T-helper 9 cell (primary cell): Measurements from ENCODE around the gene CCDC102B.
"Not testable (repeated sequence)": the region's sequence is repeated elsewhere in the genome, so short reads cannot be mapped to it uniquely, and the experiment has no call there.

ENCODE experiments used
- DNase-seq: peaks from one replicate; pipeline ENCODE4 v3.0.0-alpha.2; 2020

CCDC102B gene

DNA sequence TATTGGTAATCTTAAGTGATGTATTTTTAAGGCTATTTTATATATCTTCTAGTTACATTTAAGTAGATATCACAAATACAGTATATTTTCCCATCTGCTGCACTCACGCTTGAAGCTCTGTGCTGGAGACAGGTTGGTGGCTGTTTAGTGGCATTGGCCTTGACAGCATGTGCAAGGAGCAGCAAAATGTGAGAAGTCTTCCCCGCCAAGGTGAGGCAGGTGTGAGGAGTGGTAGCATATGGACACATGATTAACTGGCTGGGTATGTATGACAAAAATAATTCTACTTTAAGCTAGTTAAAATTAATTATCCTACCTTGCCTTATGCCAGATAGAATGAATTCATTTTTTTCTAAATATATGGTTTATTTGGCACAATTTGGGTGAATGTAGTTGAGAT, 117.2 kb downstream of the CCDC102B start:
- DNase-seq: no peak

DNA sequence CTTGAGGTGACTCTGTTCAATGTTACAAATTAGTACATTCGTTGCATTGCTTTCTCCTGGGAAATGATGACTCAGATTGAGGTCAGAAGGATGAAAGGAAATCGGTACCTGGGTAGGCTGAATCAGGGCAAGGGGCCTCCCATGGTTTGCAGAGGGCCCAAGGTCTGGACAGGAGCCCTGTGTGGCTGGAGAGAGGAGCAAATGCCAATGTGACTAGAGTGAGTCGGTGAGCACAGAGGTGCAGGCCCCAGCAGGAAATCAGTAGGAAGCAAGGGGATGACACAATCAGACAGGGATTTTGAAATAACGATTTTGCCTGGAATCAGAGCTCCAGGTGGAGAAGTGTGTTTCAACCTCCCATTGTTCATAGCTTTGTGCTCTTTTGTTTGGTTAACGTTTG, 118.9 kb downstream of the CCDC102B start:
- DNase-seq: no peak

DNA sequence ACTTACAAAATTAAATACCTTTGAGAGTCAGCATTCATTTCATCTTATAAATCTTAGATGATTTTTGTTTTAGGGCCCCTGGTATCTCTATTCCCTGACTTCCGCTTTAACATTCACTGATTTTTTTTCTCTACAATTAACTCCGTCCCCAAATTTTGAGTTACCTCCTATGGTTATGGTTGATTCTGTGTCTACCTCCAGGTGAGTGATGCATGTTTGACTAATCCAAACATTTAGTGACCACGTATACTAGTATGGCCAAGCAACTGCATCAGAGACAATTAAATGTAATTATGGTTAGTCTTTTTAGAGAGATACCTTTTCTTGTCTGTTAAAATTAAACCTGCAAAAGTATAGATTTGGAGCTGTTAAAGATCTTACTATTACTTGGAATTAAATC, 120.3 kb downstream of the CCDC102B start:
- DNase-seq: no peak

DNA sequence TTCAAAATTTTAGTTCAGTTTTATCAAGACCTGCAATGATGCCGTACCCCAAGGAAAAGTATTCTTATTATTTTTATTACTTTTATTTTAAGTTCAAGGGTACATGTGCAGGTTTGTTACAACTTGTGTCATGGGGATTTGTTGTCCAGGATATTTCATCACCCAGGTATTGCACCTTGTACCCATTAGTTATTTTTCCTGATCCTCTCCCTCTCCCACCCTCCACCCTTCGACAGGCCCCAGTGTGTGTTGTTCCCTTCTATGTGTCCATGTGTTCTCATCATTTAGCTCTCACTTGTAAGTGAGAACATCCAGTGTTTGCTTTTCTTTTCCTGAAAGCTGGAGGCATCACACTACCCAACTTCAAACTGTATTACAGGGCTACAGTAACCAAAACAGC, 122.0 kb downstream of the CCDC102B start:
- no peak for DNase-seq

DNA sequence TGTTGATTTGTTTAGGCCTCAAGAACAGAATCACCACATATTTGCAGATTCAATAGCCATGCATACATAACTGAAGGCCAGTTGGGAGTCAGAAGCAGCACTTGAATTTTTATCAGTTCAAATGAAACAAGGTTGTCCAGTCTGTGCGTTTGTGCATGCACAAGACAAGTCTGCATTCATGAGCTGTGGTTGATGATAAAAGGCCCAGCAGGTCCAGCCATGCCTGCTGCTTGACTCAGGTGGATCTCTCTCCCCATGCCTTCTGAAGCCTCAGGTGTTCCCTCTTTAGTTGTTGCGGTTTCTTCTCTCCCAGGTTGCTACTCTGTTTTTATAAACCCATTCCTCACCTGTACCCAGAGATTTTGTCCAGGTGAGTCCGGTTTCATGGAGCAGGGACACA, 124.5 kb downstream of the CCDC102B start:
- no peak for DNase-seq

DNA sequence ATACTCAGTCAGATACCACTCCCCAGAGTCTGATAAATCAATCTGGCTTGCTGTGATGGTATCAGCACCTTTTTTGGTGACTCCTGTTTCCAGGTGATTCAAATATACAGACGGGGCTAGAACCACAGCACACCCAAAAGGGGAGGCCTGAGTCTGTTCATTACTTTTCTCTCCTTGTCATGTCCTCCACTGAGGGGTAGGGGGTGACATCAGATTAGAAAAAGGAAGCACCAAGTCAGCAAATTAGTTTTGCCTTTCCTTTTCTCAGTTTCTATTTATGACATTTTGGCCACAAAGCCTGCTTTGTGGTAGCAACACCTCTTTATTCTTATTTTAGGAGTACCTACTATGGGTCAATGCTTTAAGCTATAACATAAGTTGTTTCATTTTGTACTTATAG, 127.4 kb downstream of the CCDC102B start:
- no peak for DNase-seq

DNA sequence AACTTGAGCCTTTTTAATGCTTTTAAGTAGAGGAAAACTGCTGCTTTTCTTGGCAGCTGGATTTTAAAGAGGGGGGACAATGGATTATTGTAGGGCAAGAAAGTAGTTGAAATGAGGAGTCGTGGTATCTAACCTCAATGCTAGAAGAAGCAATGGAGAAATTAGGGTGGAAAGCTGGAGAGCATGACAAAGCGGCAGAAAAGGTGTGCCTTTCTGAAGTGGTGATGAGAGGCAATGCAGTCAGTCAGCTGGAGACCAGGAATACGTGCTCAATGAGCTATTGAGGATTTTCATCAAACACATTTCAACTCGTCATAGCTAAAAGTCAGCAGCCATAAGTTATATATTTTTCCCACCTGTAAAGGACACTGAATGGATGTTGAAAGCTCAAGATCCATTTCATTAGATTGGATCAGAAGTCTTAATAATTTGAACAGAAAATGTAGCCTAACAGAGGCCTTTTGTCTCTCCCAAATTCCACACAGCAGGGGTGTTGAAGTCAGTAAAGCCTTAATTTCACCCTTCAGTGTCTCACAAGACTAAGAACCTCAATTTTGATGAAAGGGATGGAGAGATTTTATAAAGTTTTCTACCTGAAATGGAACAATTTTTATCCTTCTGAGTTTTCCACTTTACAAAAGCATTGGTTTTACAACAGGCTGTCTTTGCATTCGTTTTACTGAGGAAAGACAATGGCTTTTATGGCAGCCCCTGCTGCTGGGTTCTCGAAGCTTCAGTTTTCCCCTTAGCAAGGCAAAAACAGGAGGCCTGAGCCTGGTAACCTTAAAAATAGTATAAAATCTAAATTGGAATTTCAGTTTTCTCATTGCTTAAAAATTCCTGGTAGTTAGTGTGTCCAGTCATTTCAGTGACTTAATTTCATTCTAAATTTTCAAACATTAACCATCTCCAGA, 131.1 kb downstream of the CCDC102B start:
- no peak for DNase-seq

DNA sequence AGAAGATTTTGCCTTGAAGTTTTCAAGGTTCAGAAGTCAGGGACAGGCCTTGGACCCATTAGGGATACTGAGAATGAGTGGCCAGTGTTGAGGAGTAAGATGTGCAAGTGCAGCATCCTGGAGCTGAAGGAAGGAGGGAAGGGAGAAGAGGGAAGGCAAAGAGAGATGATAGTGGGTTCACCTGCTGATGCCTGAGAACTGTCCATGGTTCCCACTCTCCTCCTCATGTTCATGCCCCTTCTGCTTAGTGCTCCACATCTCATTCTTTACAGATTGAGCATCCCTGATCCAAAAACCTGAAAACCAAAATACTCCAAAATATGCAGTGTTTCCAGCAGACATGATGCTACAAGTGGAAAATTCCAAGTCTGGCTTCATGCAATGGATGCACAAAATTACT, 137.8 kb downstream of the CCDC102B start:
- no peak for DNase-seq

DNA sequence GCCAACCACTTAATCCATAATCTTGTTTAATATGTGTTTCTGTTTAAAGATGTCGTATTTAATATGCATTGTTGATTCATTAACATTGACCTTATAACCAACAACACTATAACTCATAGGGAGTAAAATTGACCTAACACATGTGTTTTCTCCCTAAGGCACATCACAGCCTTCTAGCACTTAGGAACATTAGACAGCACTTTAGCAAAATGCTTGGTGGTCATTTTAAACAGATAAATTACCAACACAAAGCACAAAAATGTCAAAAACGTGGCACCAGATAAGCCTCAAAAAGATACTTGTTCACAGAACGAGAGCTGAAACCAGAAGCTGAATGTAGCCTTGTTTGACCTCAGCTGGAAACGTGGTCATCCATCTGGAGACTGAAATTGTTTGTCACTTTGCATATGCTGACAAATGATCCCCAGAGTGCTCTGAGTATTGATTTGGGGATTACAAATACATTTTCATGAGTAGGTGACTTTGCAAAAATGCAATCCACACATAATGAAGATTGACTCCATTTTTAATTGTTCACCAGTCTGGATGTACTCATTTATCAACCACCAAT, 139.2 kb downstream of the CCDC102B start:
- no peak for DNase-seq

DNA sequence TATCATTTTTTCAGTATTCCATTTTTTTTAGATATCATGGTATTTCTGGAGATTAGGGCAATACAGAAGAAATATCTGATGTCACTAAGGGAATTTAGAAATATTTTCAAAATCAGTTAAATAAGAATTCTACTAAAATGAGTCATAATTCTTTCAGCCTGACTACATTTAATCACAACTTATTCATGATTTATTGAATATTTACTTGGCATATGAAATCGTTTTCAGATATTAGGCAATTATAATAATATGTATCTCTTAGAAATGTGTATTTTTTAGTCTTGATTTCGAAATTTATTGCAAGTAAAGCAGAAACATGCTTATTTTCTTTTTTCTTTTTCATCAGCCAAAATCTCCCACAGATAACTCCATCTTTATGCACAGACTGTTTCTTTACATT, 142.2 kb downstream of the CCDC102B start:
- DNase-seq: no peak

DNA sequence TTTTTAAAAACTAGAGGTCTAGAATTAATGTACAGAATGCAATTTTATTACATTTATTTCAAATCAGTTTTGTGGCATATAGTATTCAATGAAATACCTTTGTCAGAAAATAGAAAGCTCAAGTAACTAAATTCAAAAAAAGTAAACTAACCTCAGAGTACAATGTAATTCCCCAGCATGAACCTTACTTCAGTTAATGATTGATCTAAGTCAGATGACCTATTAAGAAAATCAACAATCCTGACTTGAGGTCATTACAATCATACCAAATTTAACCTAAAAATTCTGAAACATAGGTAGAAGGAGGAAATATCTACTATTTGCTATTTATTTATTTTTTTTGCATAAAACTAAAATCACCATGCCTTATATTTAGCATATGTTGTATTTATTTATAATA, 142.9 kb downstream of the CCDC102B start:
- DNase-seq: no peak

DNA sequence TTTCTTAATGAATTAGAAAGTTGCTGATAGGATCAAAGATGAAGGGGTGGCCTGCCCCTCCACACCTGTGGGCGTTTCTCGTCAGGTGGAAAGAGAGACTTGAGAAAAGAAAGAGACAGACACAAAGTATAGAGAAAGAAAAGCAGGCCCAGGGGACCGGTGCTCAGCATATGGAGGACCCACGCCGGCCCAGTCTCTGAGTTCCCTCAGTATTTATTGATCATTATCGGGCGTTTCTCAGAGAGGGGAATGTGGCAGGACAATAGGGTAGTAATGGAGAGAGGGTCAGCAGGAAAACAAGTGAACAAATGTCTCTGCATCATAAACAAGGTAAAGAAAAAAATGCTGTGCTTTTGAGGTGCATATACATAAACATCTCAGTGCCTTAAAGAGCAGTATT, 144.3 kb downstream of the CCDC102B start:
- no peak for DNase-seq

DNA sequence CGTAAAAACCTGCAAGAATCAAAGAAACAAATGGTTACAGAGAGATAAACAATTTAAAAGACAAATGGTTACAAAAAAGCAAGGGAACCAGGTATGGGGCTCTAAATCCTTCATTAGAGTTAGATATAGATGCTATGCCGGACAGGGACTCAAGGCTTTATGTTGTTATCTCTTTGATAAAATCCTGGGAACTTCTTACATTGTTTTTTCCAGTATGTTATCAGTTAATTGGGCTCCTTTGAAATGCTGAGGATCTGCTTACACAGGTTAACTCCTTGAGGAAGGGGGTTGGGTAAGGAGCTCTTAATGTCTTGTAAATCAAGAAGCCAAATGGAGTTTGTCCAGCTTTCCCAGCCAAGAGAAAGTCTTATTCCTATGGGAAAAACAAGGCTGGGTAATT, 146.0 kb downstream of the CCDC102B start:
- not testable (repeated sequence) for DNase-seq

DNA sequence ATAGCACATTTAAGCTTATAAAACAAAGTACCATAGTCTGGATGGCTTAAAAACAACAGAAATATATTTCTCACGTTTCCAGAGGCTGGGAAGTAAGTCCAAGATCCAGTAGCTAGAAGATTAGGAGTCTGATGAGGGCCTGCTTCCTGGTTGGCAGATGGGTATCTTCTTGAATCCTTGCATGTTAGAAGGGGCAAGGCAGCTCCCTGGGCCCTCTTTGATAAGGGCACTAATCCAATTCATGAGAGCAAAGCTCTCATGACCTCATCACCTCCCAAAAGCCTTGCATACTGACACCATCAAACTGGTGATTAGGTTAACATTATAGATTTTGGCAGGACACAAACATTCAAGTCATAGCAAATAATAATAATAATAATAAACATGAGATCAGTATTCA, 146.4 kb downstream of the CCDC102B start:
- no peak for DNase-seq

DNA sequence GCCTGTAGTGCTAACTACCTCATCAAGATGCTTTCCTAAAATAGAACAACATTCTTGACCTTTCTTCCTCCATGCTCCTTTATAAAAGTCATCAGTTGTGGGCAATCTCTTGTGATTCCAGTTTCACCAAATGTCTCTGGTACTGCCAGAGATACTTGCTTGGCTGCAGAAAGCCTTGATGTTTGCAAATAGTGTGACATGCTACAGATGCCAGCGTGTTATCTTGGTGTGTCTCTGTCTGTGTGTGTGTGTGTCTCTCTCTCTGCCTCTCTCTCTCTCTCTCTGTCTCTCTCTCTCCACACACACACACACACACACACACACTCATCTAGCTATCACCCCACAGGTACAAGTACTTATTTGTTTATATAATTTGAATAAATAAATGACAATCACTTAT, 146.9 kb downstream of the CCDC102B start:
- DNase-seq: no peak

DNA sequence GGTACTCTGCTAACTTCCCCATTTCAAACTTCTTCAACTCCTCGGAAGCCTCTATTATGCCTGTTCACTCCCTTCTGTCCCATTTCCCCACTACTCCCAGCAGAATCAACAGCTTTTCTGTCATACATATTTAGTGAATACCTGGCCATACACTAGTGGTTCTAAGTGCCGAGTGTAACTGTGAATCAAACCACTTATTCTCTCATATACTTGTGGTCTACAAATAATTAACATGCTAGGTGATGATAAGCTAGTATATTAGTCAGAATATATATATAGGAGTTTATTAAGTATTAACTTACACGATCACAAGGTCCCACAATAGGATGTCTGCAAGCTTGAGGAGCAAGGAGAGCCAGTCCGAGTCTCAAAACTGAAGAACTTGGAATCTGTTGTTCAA, 150.7 kb downstream of the CCDC102B start:
- DNase-seq: no peak

DNA sequence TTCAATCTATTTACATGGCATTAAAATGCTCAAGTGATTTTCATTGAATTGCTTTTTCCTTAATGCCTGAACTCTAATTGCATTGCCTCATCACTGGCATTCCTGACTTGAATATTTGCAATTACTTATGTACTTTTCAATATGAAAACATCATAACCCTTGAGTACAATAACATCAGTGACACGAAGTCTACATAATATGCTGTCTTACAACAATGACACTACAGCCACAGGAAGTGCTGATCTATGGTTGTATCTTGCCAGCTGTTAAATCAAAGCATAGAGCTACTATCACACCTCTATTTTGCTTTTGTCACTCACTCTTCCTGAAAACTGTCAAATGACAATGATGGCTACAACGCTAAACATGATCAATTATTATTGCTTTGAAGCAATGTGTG, 156.9 kb downstream of the CCDC102B start:
- no peak for DNase-seq

DNA sequence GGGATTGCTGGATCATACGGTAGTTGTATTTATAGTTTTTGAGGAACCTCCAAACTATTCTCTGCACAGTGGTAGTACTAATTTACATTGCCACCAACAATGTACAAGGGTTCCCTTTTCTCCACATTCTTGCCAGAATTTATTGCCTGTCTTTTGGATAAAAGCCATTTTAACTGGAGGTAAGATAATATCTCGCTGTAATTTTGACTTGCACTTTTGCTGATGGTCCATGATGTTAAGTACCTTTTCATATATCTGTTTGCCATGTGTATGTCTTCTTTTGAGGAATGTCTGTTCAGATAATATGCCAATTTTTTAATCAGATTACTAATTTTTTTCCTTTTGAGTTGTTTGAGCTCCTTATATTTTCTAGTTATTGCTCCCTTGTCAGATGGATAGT, 158.8 kb downstream of the CCDC102B start:
- no peak for DNase-seq

DNA sequence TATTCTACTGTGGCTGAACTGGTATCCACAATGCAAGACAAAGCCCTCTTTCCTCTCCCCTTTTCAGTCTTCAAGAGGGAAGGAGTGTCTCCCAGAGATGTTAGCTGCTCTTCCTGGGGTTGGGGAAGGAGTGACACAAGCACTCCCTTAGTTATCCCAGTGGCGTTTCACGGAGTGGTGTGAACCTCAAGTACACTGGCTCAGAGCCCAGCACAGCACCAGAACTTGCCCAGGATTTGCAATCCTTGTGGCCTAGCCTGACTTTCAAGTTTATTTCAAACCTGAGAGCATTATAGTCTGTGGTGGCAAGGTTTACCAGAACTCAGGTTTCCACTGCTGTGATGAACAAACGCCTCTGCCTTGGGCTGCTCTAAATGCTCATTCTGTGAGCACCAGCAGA, 162.5 kb downstream of the CCDC102B start:
- DNase-seq: no peak

DNA sequence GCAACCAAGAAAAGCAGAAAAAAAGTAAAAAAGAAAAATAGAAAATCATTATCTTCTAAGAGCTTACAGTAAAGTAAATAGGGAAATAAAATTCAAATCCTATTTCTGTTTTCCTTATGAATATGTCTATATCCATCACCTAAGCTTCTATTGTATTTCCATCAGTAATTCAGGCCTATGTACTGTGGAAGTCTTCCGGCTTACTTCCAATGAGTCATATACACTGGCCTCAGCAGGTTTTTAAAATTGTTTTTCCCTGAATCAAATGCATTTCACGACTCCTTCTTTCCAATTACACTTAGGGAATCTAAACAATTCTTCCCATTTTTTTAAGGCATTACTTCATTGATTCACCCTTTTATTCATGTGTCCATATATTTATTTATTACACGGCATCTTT, 164.7 kb downstream of the CCDC102B start:
- DNase-seq: no peak

DNA sequence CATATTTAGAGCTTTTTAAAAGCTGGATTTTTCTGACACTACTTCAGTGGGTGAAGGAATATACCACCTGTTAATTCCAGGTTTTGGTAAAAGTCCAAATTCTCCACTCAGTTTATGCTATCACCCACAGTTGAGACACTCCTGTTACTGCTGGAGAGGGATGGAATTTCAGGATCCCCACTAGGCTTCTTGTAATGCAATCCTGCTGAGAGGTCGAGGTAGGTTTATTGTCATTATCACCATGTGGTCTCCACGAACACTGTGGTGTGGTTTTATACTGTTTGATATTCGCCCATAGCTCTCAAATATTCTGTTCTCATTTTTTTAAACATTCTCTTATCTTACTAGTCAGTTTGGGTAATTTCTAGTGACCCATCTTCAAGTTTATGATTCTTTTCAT, 167.9 kb downstream of the CCDC102B start:
- no peak for DNase-seq

DNA sequence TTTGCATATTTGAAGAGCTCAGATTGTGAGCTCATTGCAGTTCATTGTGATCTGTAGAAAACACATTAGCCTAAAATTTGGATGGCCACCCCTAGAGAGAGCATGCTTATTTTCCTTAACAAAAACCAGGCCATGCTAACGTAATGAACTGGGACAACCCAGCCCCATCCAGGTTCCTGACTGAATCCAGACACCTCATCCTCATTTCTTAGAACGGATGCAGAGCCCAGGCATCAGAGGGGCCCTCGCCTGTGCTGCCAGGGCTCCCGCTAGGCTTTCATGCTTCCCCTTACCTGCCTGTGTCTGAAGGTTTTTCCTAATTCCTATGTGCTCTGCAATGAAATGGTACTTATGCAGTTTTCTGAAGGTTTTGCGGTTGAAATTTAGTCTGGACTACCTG, 171.1 kb downstream of the CCDC102B start:
- DNase-seq: no peak

DNA sequence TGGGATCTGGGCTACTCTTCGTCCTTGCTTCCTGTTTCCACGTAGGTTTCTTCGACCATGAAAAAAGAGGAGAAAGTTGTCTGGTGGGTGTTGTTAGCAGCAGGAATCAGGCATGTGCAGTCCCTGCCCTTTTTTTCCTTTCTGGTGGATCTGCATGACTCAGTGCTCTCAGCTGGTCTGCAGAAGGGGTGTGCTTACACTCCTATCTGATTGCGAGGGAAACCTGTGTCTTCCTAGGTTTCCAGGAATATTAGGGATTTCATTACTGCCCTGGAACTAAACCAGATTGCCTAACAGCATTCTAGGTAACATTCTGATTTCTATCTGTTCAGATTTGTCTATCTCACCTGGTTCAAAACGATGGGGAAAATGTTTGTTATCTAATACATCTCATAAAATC, 174.3 kb downstream of the CCDC102B start:
- DNase-seq: no peak

DNA sequence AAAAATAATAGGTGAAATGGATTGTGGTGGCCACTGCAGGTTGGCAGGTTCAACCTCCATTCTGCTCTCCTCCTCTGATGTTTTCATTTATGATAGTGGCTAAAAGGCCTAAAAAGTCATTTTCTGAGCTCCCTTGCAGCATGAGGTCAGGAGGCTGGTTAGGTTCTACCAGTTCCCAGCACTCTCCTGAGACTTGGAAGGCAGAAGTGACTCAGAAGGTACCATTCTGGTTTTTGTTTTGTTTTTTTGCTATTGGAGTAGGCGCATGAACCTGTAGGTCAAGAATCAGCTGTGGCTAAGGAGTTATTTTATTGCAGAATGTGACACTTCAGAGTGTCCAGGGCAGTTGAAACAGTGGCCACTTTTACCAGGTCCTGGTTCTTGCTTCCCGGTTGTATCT, 181.9 kb downstream of the CCDC102B start:
- DNase-seq: no peak

DNA sequence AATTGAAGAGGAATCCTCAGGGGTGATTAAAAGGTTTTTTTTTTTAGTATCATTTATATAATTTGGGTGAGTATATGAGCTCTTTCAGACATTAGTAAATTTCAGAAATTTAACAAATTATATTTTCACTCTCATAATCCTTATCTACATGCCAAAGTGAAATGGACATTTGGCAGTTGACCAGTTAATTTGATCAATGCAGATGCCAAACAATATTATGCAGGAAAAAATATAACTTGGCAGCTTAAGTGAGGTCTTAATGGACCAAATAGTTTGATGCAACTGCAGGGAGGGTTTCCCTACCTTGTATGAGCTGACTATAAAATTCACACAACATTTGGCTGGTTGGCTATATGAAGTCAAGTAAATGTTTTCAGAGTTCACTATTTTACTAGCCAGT, 185.2 kb downstream of the CCDC102B start:
- DNase-seq: no peak
